Keratinocyte (primary cell): ENCODE results near the gene OR2W3. TPM values are rescaled to one million over a fixed set of nuclear protein-coding genes. Genes with fewer than 3 reads are reported as not detected.

Experiments
- DNase-seq: peaks from one replicate; pipeline ENCODE4 v3.0.0-alpha.2; 2011; ENCODE audit warnings: low read depth, missing footprints, low spot score
- FAIRE-seq: peaks from 2 replicates; lab custom pipeline; 2011; peaks lifted over from hg19 to GRCh38; lab: Jason Lieb, UNC
- H2AFZ ChIP-seq: 2 replicates; pipeline ENCODE4 v1.6.0; 2012; ENCODE audit warnings: low read length, control low read depth, inconsistent platforms; ENCODE audit not compliant: control insufficient read depth
- H3K27ac ChIP-seq: 2 replicates; pipeline ENCODE4 v1.5.1; 2011; ENCODE audit warnings: low read length; ENCODE audit not compliant: control insufficient read depth, insufficient read depth
- H3K27me3 ChIP-seq: 3 replicates; pipeline ENCODE4 v1.6.0; 2011; ENCODE audit warnings: low read length; ENCODE audit not compliant: control insufficient read depth, insufficient read depth; ENCODE audit errors: extremely low read depth
- H3K36me3 ChIP-seq, 2 experiments: 2 replicates in 1 of 2; 3 replicates in 1 of 2; pipeline ENCODE4 v1.5.1; 2011; ENCODE audit warnings: low read length in 2 of 2, mild to moderate bottlenecking in 1 of 2; ENCODE audit not compliant: control insufficient read depth in 2 of 2, insufficient read depth in 2 of 2; ENCODE audit errors: extremely low read depth in 1 of 2
- H3K4me1 ChIP-seq: 3 replicates; pipeline ENCODE4 v1.5.1; 2011; ENCODE audit warnings: low read length; ENCODE audit not compliant: control insufficient read depth, insufficient read depth; ENCODE audit errors: extremely low read depth
- H3K4me2 ChIP-seq: 3 replicates; pipeline ENCODE4 v1.6.0; 2011; ENCODE audit warnings: low read depth, low read length; ENCODE audit not compliant: control insufficient read depth, insufficient read depth; ENCODE audit errors: extremely low read depth
- H3K4me3 ChIP-seq, 3 experiments: fragments of 200-600 bp in 1 of 3; sonication (generic) in 1 of 3; 2 replicates in 2 of 3; 3 replicates in 1 of 3; pipeline ENCODE4 v1.5.1; 2011 to 2016; ENCODE audit warnings: low read length in 3 of 3, mild to moderate bottlenecking in 3 of 3, control low read depth in 2 of 3, inconsistent platforms in 1 of 3, low read depth in 1 of 3, mixed read lengths in 1 of 3, mixed run types in 1 of 3, moderate library complexity in 1 of 3; ENCODE audit not compliant: control insufficient read depth in 2 of 3, insufficient read depth in 2 of 3; ENCODE audit errors: extremely low read depth in 1 of 3
- H3K79me2 ChIP-seq: 2 replicates; pipeline ENCODE4 v1.6.0; 2012; ENCODE audit warnings: low read length; ENCODE audit not compliant: control insufficient read depth, insufficient read depth
- H3K9ac ChIP-seq: 3 replicates; pipeline ENCODE4 v1.6.0; 2011; ENCODE audit warnings: low read length; ENCODE audit not compliant: control insufficient read depth, insufficient read depth; ENCODE audit errors: extremely low read depth
- H3K9me1 ChIP-seq: 3 replicates; pipeline ENCODE4 v1.6.0; 2011; ENCODE audit warnings: low read length; ENCODE audit not compliant: control insufficient read depth, insufficient read depth; ENCODE audit errors: extremely low read depth
- H3K9me3 ChIP-seq: 2 replicates; pipeline ENCODE4 v1.5.1; 2012; ENCODE audit warnings: low read depth, low read length; ENCODE audit not compliant: control insufficient read depth
- H4K20me1 ChIP-seq: 3 replicates; pipeline ENCODE4 v1.6.0; 2011; ENCODE audit warnings: low read length; ENCODE audit not compliant: control insufficient read depth, insufficient read depth; ENCODE audit errors: extremely low read depth
- EZH2 ChIP-seq: IDR thresholded peaks from one replicate; pipeline ENCODE4 v1.6.1; 2012; ENCODE audit warnings: inconsistent platforms, mild to moderate bottlenecking, low read length, moderate library complexity
- dilution Hi-C: fragments of 300-500 bp; cut with MboI; formaldehyde crosslinking; loops from one replicate; pipeline ENCODE4 v1.7.0; 2020; ENCODE audit warnings: low sequenced_read_pairs; ENCODE audit not compliant: extremely low pct_ligation_motif_present
- polyA plus RNA-seq, 5 experiments: library from polyadenylated mRNA; depleted of rRNA in 3 of 5; stranded (reverse) in 3 of 5; stranded (forward) in 1 of 5; unstranded in 1 of 5; fragments of >200 nt; gene quantifications; 1 replicate in 1 of 5; 2 replicates in 3 of 5; 3 replicates in 1 of 5; pipeline versions ENCODE4 v1.2.1 to v1.2.3, GENCODE V29; 2011 to 2012; ENCODE audit warnings: missing spikeins in 2 of 5, low read depth in 1 of 5, low replicate concordance in 1 of 5
- TF ChIP-seq, protein P1 (sequence below), 3 experiments: IDR thresholded peaks in 1 of 3; conservative IDR thresholded peaks in 1 of 3; optimal IDR thresholded peaks in 1 of 3; 2 replicates in 2 of 3; 3 replicates in 1 of 3; pipeline versions ENCODE3 to v1.5.1; 2011; ENCODE audit warnings: low read length in 3 of 3, mild to moderate bottlenecking in 3 of 3, moderate library complexity in 2 of 3, control low read depth in 1 of 3, inconsistent platforms in 1 of 3; ENCODE audit not compliant: insufficient read depth in 2 of 3; ENCODE audit errors: extremely low read depth in 1 of 3

OR2W3 gene
- polyA plus RNA-seq, 1 donor (not counting 4 experiments of a cell fraction or from before 2014, with no cell fraction given), result 0.08 TPM

GRCh38 chr1:247854899-247855545 lies 40.4 kb upstream of the OR2W3 start:
- Histone ChIP-seq H3K27me3 (no peaks in the 10 kb centered on the region), H3K4me3 (no peak overlapping the region), H2AFZ (no peak overlapping the region), H3K79me2 (no peaks in the 10 kb centered on the region), H4K20me1 (no peaks in the 10 kb centered on the region), H3K4me2 (no peak overlapping the region), H3K4me1 (no peaks in the 10 kb centered on the region), H3K27ac (no peak overlapping the region), H3K9me1 (no peaks in the 10 kb centered on the region), H3K36me3 (no peaks in the 10 kb centered on the region), H3K9me3 (no peaks in the 10 kb centered on the region), H3K9ac (no peak overlapping the region)
- no peak for FAIRE-seq
- TF ChIP-seq, protein P1, sequence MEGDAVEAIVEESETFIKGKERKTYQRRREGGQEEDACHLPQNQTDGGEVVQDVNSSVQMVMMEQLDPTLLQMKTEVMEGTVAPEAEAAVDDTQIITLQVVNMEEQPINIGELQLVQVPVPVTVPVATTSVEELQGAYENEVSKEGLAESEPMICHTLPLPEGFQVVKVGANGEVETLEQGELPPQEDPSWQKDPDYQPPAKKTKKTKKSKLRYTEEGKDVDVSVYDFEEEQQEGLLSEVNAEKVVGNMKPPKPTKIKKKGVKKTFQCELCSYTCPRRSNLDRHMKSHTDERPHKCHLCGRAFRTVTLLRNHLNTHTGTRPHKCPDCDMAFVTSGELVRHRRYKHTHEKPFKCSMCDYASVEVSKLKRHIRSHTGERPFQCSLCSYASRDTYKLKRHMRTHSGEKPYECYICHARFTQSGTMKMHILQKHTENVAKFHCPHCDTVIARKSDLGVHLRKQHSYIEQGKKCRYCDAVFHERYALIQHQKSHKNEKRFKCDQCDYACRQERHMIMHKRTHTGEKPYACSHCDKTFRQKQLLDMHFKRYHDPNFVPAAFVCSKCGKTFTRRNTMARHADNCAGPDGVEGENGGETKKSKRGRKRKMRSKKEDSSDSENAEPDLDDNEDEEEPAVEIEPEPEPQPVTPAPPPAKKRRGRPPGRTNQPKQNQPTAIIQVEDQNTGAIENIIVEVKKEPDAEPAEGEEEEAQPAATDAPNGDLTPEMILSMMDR (optimal IDR thresholded peaks at IDR 0.05 in 1 of 3, IDR thresholded peaks at IDR 0.05 in 1 of 3, conservative IDR thresholded peaks at IDR 0.05 in 1 of 3; ENCODE audit: extremely low read depth in 1 of 3, insufficient read depth in 2 of 3, low read length in 3 of 3), result no peak
- no peak for TF ChIP-seq EZH2
- no peak for DNase-seq
- dilution Hi-C loops, result no loop called here

- no peak overlapping the region for H3K27ac ChIP-seq
- no peak overlapping the region for H2AFZ ChIP-seq
- no peak for FAIRE-seq
- no peaks in the 10 kb centered on the region for H3K36me3 ChIP-seq
- H3K9me1 ChIP-seq, result no peaks in the 10 kb centered on the region
- no peaks in the 10 kb centered on the region for H4K20me1 ChIP-seq
- H3K9me3 ChIP-seq, result no peaks in the 10 kb centered on the region
- H3K79me2 ChIP-seq, result no peaks in the 10 kb centered on the region
- H3K4me1 ChIP-seq, result no peaks in the 10 kb centered on the region
- H3K4me2 ChIP-seq, result no peak overlapping the region
- TF ChIP-seq EZH2, result no peak
- TF ChIP-seq, protein P1 (optimal IDR thresholded peaks at IDR 0.05 in 1 of 3, IDR thresholded peaks at IDR 0.05 in 1 of 3, conservative IDR thresholded peaks at IDR 0.05 in 1 of 3; ENCODE audit: extremely low read depth in 1 of 3, insufficient read depth in 2 of 3, low read length in 3 of 3), result no peak
- dilution Hi-C loops, result no loop called here
- H3K4me3 ChIP-seq, result no peak overlapping the region
- DNase-seq, result no peak
- H3K9ac ChIP-seq, result no peak overlapping the region
- H3K27me3 ChIP-seq, result no peaks in the 10 kb centered on the region
Measured at GRCh38 chr1:247855911-247856310, 39.5 kb upstream of the OR2W3 start.
